ENCODE data around the gene EEF1A2. TPM values are rescaled to one million over a fixed set of nuclear protein-coding genes. Genes with fewer than 3 reads are reported as not detected.

Gene EEF1A2
- polyA plus RNA-seq, 3 donors: 0.08 TPM; not detected in 2

GRCh38 chr20:63492518-63492917 is 6.4 kb downstream of the EEF1A2 start:
- no peak overlapping the region for H2AFZ ChIP-seq (ENCODE audit: insufficient read depth, low read depth, low read length, poor library complexity, severe bottlenecking)
- no peaks in the 10 kb centered on the region for H3K36me3 Mint-ChIP-seq
- peaks cover 4 to 7% of the 10 kb centered on the region in 2 donors for H3K4me1 ChIP-seq (ENCODE audit: control insufficient read depth in 1 of 2, insufficient read depth in 2 of 2, low read length in 2 of 2)
- no peak for TF ChIP-seq CTCF (IDR thresholded peaks at IDR 0.05)
- peaks cover 0 to 4% (median 3%) of the 10 kb centered on the region in 7 donors for H3K9me3 Mint-ChIP-seq
- peaks cover 9 to 34% of the 10 kb centered on the region in 2 donors for H3K27me3 ChIP-seq (ENCODE audit: control insufficient read depth in 2 of 2, insufficient read depth in 2 of 2, low read length in 2 of 2)
- intact Hi-C loops (cut with micrococcal nuclease): no loop called here
- H3K27ac Mint-ChIP-seq: no peak overlapping the region
- peaks cover 5% of the 10 kb centered on the region for H3K4me1 Mint-ChIP-seq
- no peak overlapping the region for H3K4me3 Mint-ChIP-seq
- H3K9me3 ChIP-seq (replicated peaks in 1 of 2; ENCODE audit: control insufficient read depth in 1 of 2, insufficient read depth in 1 of 2, low read length in 2 of 2): no peaks in the 10 kb centered on the region
- no peak overlapping the region for H3K9ac ChIP-seq (ENCODE audit: insufficient read depth, low read length, poor library complexity, severe bottlenecking)
- WGBS (ENCODE audit: insufficient coverage): 100% methylated on average over 2 of the region's 2 CpGs
- H3K36me3 ChIP-seq (replicated peaks in 1 of 2; ENCODE audit: control insufficient read depth in 1 of 2, insufficient read depth in 2 of 2, low read length in 2 of 2): no peaks in the 10 kb centered on the region
- peaks cover 31 to 62% (median 40%) of the 10 kb centered on the region in 3 donors for H3K27me3 Mint-ChIP-seq (ENCODE audit: low read depth in 3 of 3)
- H3K27ac ChIP-seq (ENCODE audit: low read depth in 1 of 2, low read length in 2 of 2): no peak overlapping the region
- no peak overlapping the region for H3K4me2 ChIP-seq (replicated peaks; ENCODE audit: extremely low read depth, low read length, poor library complexity, severe bottlenecking)
- DNase-seq: no peak
- H3K4me3 ChIP-seq (replicated peaks in 1 of 3; ENCODE audit: low read depth in 2 of 3, low read length in 3 of 3): no peak overlapping the region
- no peaks in the 10 kb centered on the region for H4K20me1 ChIP-seq (ENCODE audit: insufficient read depth, low read length)
- no peaks in the 10 kb centered on the region for H3K79me2 ChIP-seq (ENCODE audit: insufficient read depth, low read length)

DNA sequence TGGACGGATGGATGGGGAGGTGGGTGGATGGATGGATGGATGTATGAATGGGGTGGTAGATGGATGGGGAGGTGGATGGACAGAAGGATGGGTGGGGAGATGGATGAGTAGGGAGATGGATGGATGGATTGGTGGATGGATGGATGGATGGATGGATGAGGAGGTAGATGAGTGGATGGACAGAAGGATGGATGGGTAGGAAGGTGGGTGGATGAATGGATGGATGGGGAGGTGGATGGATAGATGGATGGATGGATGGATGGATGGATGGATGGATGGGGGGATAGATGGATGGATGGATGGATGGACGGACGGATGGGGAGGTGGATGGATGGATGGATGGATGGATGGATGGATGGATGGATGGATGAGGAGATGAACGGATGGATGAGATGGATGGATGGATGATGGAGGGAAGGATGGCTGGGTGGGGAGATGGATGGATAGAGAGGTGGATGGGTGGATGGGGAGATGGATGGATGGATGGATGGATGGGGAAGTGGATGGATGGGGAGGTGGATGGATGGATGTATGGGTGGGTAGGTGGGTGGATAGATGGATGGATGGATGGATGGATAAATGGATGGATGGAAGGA is 7.2 kb downstream of the EEF1A2 start:
- Mint-ChIP-seq H3K27ac (no peak overlapping the region), H3K4me3 (no peak overlapping the region), H3K36me3 (no peaks in the 10 kb centered on the region), H3K9me3 (peaks cover 0 to 4% (median 2%) of the 10 kb centered on the region in 7 donors), H3K4me1 (peaks cover 4% of the 10 kb centered on the region), H3K27me3 (ENCODE audit: low read depth in 3 of 3) (peaks cover 27 to 60% (median 37%) of the 10 kb centered on the region in 3 donors)
- no peak for DNase-seq
- H3K27me3 ChIP-seq (ENCODE audit: control insufficient read depth in 2 of 2, insufficient read depth in 2 of 2, low read length in 2 of 2): peaks cover 4 to 30% of the 10 kb centered on the region in 2 donors
- no peaks in the 10 kb centered on the region for H3K36me3 ChIP-seq (replicated peaks in 1 of 2; ENCODE audit: control insufficient read depth in 1 of 2, insufficient read depth in 2 of 2, low read length in 2 of 2)
- H3K4me3 ChIP-seq (replicated peaks in 1 of 3; ENCODE audit: low read depth in 2 of 3, low read length in 3 of 3): no peak overlapping the region
- H3K9me3 ChIP-seq (replicated peaks in 1 of 2; ENCODE audit: control insufficient read depth in 1 of 2, insufficient read depth in 1 of 2, low read length in 2 of 2): no peaks in the 10 kb centered on the region
- peaks cover 4 to 7% of the 10 kb centered on the region in 2 donors for H3K4me1 ChIP-seq (ENCODE audit: control insufficient read depth in 1 of 2, insufficient read depth in 2 of 2, low read length in 2 of 2)
- WGBS (ENCODE audit: insufficient coverage): 71% methylated on average over 4 of the region's 4 CpGs
- H3K79me2 ChIP-seq (ENCODE audit: insufficient read depth, low read length): no peaks in the 10 kb centered on the region
- TF ChIP-seq CTCF (IDR thresholded peaks at IDR 0.05): no peak
- no peak overlapping the region for H2AFZ ChIP-seq (ENCODE audit: insufficient read depth, low read depth, low read length, poor library complexity, severe bottlenecking)
- H3K9ac ChIP-seq (ENCODE audit: insufficient read depth, low read length, poor library complexity, severe bottlenecking): no peak overlapping the region
- intact Hi-C loops (cut with micrococcal nuclease): no loop called here
- H3K27ac ChIP-seq (ENCODE audit: low read depth in 1 of 2, low read length in 2 of 2): no peak overlapping the region
- no peaks in the 10 kb centered on the region for H4K20me1 ChIP-seq (ENCODE audit: insufficient read depth, low read length)
- H3K4me2 ChIP-seq (replicated peaks; ENCODE audit: extremely low read depth, low read length, poor library complexity, severe bottlenecking): no peak overlapping the region

Measured in CD14-positive monocyte (primary cell).